HuH-7 (cell line): ENCODE results near the gene ZBED4.

Source experiments
- DNase-seq: peaks from one replicate; pipeline ENCODE4 v3.0.0; 2011; ENCODE audit warnings: low spot score

Gene ZBED4

DNA sequence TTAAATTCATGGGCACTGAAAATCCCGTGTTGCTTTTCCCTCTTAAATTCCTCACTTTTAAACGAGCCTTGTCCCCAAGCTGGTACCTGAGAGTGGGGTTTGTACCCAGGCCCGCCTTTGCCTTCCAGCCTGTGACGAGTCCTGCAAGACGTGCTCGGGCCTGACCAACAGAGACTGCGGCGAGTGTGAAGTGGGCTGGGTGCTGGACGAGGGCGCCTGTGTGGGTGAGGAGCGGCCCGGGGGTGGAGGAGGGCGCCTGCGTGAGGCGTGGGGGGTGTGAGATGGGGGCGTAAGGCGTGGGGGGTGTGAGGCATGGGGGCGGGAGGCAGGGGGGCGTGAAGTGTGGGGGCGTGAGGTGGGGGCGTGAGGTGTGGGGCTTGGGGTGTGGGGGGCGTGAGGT is 68.8 kb downstream of the ZBED4 start:
- DNase-seq: no peak

DNA sequence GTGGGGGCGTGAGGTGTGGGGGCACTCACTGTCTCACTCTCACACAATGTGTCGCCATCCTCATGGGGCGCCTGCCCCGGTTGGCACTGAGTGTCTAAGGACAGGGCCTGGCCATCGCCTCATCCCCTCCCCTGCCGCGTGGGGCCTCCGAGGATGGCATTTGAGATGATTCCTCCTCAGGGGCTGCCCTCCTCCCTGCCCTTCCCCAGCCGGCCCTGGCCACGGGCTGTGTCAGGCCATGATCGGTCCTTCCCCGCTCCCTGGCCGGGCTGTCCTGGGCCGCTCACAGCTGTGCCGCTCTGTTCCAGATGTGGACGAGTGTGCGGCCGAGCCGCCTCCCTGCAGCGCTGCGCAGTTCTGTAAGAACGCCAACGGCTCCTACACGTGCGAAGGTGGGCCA is 69.3 kb downstream of the ZBED4 start:
- DNase-seq: no peak

- no peak for DNase-seq
These were observed 69.8 kb downstream of the ZBED4 start for GRCh38 chr22:49923445-49923844.

- no peak for DNase-seq
These were observed 70.6 kb downstream of the ZBED4 start for GRCh38 chr22:49924113-49924833.

- DNase-seq: no peak
These were observed 72.0 kb downstream of the ZBED4 start for GRCh38 chr22:49925525-49926128.

GRCh38 chr22:49926916-49927315 is 73.3 kb downstream of the ZBED4 start:
- DNase-seq: no peak

DNA sequence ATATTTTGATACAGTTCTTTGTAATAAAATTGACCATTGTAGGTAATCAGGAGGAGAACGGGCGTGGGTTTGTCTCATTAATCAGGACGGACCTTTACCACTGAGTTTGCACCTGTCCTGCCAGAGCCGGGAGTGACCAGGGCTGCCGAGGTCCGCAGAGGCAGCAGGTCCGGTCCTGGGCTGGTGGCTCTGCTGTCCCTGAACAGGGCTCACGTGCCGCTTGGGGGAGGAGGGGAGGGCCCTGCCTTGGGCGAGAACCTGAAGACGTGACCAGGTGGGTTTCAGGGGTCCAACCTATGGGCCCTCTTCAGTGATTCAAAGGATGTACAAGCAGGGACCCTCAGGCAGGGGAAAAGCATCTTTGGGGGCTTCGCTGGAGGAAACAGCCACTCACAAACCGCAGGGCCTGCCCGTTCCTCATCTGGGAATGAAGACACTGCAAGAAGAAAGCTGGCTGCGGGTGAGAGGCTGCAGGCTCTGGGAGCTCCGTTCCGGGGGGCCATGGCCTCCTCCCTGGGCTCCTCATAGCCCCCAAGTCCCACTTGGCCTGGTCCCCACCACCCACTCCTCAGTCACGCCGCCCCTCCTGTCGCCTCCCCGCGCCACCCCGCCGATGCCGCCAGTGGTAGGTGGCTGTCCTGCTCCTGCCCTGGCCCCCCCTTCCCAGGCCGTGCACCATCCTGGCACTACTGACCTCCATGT is 74.0 kb downstream of the ZBED4 start:
- DNase-seq: no peak

GRCh38 chr22:49928185-49928495 is 74.5 kb downstream of the ZBED4 start:
- DNase-seq: no peak

DNA sequence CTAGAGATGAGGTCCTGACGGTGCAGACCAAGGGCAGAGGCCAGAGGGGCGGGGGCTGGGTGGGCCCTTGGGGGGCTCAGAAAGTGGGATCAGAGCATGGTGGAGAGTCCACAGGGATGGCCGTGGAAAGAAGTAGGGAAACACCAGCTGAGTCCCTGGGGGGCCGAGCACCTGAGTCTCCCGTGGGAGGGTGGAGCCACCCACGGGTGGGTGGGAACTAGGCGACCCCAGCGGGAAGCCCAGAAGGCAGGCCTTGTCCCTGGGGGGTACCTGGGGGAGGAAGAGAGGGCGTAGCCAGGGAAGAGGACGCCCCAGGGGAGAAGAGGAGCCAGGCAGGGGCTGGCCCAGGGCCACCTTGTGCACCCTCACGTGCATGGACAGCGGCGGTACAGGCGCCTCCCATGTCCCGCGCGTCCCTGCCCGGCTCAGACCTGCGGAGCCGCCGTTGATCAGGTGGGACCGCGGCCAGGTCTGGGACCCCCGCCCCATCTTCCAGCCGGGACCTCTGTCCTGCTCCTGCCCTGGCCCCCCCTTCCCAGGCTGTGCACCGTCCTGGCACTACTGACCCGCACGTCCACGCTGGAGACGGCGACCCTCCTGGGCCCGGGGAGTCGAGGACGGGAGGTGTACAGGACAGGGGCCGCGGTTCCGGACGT is 75.0 kb downstream of the ZBED4 start:
- DNase-seq: no peak

- DNase-seq: peak; percentile 95
These were observed 75.8 kb downstream of the ZBED4 start for GRCh38 chr22:49929211-49929979.

DNA sequence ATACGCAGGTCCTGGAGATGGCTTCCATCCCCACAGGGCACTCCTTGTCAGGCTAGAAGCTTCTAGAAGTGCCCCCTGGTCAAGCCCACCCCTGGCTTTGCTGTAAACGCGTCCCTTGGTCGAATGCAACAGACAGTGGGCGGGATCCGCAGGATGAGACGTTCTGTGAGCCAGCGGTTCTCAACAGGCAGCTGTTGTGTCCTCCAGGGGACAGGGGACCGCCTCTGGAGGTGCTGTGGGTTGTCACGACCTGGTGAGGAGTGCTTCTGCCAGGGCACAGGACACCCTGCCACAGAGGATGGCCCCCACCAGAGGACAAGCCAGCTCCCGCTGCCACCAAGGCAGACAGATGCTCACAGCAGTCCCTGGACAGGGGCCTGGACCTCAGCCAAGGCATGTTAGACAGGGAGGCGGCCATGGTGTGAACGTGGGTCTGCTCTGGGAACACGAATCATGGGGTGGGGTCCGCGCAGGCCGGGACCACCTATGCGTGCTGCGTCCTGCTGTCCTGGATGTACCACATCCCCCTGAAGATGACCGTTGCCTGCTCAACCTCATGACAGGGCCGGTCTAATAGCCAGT is 76.4 kb downstream of the ZBED4 start:
- DNase-seq: no peak

GRCh38 chr22:49930596-49931412 is 77.2 kb downstream of the ZBED4 start:
- DNase-seq: peak; percentile 96

DNA sequence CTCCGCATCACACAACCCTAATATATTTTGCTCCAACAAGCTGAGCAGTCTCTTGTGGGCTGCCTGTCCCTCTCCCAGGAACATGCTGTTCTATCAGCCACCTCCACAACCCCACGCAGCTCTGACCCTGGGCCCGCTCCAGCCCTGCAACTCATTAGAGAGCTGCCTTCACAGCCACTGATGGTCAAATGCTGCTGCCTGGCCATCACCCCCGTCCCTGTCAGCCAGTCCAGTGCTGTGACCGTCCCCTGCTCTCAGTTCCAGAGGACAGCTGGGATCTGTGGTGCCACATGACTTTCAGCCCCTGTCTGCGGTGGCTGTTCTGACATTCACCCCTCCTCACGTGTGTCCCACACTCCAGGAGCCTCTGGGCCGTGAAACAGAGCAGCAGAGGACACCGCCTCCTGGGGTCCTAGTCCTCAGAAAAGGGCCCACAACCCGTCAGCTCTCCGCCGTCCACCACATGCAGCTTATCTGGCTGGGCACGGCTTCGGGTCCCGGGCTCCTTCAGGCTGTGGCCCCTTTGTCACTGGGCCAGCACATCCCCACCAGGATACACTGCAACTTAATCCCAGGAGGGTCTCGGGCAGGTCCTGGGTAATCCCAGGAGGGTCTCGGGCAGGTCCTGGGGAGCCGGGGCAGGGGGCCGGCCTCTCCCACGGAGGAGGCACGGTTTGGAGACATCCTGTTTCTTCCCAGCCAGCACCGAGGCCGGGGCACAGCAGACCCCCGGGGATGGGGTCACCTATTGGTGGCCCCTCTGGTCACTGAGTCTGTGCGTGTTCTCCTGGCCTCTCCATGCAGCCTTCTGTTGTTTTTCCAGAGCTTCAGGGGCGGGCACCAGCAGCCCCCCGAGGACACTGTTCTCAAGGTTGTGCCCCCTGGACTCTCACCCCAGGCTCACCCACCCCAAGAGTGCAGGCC is 79.9 kb downstream of the ZBED4 start:
- no peak for DNase-seq

- DNase-seq: no peak
These were observed 80.7 kb downstream of the ZBED4 start for GRCh38 chr22:49934160-49934890.

- no peak for DNase-seq
These were observed 81.4 kb downstream of the ZBED4 start for GRCh38 chr22:49934891-49935557.

GRCh38 chr22:49935561-49935960 is 81.9 kb downstream of the ZBED4 start:
- DNase-seq: no peak

GRCh38 chr22:49936018-49936972 is 82.7 kb downstream of the ZBED4 start:
- peak; percentile 81 for DNase-seq
